GM21576 (cell line): ENCODE data around the gene AGPAT2.
"Not testable (repeated sequence)": the region's sequence is repeated elsewhere in the genome, so short reads cannot be mapped to it uniquely, and the experiment has no call there.

Experiments
- ATAC-seq: cut with Tn5 transposase; IDR thresholded peaks from one replicate; pipeline ENCODE4 v1.9.1; 2021; ENCODE audit warnings: mild to moderate bottlenecking, moderate library complexity; ENCODE audit not compliant: unreplicated experiment

AGPAT2 gene

DNA sequence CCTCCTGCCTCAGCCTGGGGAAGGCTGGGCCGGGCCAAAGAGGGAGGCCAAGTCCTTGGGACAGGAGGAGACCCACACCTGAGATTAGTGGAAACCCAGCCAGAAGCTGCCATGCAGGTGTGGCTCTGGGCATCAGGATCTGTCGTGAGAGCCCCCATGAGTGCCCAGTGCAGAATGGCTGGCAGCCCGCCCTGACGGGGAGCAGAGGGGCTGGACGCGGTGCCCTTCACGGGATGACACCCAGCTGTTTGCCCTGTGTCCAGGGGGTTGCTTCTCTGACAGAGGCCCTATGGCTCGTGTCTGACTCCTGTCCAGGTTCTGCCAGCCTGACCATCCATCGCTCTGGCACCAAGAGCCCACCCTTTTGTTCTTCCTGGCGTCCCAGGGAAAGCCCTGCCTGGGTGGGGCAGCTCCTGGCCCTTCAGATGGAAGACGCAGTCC, 33.7 kb upstream of the AGPAT2 start:
- no peak for ATAC-seq

- no peak for ATAC-seq
These were observed 33.1 kb upstream of the AGPAT2 start for GRCh38 chr9:136720251-136720897.

DNA sequence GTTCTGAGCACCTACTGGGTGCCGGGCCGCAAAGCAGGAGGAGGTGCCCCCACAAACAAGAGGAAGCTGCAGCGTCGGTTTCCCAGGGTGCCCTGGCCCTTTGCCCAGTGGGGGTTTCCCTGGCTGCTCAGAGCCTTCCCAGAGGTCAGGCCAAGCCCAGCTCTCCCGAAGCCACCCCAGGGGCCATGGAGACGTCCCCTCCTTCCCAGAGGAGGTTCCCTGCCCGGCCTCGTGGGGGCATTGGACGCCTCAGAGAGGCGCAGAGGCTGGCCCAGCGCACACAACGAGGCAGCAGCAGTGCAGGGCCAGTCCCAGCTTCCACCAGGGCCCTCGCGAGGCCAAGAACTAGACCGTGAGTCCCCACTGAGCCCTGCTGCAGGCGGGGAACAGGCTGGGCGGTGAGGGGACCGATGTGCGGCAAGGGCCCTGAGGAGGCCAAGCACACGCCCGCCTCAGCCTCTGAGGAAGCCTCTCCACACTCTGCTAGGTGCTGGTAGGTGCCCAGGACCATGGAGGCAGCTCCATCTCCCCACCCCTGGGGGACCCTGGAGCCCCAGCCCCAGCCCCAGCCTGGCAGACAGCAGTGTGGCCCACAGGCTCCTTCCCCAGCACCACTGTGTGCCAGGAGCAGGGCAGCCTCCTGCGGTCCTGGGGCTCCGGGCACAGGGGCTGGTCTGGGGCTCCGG, 32.1 kb upstream of the AGPAT2 start:
- ATAC-seq = no peak

DNA sequence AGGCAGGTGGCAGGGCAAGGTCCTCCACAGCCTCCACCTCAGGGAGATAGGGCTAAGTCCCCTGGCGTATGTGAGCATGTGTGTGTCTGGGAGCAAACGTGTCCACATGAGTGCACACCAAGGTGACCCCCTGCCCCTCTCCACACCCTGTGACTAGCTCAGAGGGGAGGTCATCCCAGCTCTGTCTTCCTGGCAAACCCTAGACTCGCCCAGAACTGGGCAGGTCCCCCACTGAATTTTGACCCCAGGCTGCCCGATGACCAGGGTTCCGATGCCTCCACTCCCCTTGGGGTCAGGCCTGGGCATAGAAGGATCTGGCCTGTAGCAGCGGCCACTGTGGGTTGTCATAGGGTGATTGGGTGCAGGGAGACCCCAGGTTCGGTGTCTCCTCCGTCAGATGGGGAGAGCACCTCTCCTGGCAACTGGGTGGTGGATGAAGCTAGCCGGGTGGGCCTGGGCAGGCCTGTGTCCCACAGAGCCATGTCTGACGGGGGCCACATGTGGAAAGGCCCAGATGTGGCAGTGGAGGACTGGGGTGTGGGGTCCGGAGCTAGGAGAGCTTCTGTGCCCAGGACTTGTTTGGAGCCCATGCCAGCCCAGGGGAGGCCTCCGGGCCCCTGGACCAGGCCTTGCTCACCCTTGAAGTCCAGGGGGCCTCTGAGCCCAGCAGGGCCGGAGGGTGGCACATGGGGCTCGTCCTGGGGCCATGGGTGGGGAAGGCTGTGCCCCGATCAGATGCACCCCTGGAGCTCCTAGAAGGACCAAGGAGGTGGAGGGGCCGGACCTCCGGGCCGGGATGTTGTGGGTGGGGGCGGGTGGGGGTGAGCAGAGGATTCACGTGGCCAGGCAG, 31.3 kb upstream of the AGPAT2 start:
- no peak for ATAC-seq

GRCh38 chr9:136717399-136717798, 30.1 kb upstream of the AGPAT2 start:
- ATAC-seq = no peak

GRCh38 chr9:136714893-136715274, 27.6 kb upstream of the AGPAT2 start:
- no peak for ATAC-seq

DNA sequence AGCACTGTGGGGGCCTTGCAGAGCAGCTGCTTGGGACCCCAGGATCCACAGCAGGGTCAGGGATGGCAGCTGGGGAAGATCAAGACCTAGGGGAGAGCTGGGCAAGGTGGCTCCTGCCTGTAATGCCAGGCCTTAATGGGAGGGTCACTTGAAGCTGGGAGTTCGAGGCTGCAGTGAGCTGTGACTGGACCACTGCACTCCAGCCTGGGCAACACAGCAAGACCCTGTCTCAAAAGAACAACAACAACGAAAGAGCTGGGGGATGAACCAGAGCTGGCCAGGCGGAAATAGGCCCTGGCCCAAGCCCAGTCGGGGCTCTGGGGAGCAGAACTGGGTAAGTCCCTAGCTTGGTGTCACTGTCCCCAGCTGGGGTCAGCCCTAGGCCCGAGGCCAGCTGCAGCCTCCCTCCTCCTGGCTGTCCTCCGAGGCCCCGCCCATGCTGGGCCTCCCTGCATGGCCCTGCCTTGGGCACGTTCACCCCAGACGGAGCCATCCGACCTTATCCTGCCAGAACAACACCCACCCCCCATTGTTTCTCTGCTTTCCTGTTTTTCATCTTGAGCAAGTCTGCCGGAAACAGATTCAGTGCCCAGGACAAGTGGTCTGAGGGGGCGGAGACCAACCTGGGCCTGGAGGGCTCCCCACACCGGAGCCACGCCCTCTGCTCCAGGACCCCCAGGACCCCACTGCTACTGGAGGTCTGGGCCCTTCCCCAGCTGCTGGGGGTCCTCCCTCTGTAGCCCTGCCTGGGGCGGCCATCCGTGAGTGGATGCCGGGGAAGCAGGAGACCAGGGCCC, 27.0 kb upstream of the AGPAT2 start:
- no peak for ATAC-seq

GRCh38 chr9:136713550-136713949, 26.3 kb upstream of the AGPAT2 start:
- no peak for ATAC-seq

- no peak for ATAC-seq
These were observed 25.7 kb upstream of the AGPAT2 start for GRCh38 chr9:136712690-136713544.

DNA sequence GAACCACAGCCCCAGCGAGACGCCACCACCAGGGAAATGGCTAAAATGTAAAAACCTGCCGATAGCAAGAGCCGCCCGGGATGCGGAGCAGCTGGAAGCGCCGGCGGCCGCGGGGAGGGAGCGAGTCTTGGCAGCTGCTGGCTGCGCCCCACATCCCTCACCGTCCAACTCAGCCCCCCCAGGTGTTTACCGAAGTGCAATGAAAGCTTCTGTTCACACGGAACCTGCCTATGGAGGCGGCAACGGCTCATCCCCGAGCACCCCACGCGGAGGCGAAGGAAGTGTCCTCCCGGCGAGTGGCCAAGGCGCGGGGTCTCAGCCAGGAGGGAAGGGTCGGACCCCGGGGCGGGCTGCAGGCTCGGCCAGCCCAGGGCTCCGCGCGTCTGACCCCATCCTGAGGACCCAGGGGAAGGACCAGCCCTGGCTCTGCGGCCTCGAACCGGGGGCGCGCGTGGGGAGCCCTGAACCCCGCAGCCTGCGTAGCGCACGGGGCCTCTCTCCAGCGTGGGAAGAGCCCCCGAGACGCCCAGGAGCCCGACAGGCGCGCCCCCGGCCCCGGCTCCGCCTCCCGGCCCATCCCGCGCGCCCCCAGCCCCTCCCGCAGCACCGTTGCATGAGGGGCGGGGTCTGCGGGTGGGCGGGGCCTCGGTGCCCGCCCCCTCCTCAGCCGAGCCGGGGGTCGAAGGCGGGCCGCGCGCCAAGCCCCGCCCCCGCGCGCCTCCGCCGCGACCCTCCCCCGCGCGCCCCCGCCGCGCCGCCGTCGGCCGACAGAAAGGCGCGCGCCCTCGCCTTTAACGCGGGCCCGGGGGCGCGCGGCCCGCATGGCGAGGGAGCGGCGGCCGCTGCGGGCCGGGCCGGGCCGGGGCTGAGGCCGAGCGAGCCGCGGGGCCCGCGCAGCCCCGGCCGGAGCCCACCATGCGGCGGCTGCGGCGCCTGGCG, 24.8 kb upstream of the AGPAT2 start, which contains the start of gene DIPK1B:
DIPK1B (plus strand) TSS at position 822 of the 939 bp plus-strand sequence; CDS start at position 916, 94 bp downstream.
- no peak for ATAC-seq

DNA sequence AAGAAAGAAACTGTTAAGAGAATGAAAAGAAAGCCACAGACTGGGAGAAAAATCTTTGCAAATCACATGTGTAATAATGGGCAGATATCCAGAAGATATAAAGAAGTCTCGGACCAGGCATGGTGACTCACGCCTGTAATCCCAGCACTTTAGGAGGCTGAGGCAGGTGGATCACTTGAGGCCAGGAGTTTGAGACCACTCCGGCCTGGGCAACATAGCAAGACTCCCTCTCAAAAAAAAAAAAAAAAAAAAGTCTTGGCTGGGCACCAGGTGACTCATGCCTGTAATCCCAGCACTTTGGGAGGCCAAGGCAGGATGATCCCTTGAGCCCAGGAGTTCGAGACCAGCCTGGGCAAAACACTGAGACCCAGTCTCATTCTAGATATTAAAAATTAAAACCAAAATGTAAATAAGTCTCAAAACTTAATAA, 24.0 kb upstream of the AGPAT2 start:
- ATAC-seq = not testable (repeated sequence)

DNA sequence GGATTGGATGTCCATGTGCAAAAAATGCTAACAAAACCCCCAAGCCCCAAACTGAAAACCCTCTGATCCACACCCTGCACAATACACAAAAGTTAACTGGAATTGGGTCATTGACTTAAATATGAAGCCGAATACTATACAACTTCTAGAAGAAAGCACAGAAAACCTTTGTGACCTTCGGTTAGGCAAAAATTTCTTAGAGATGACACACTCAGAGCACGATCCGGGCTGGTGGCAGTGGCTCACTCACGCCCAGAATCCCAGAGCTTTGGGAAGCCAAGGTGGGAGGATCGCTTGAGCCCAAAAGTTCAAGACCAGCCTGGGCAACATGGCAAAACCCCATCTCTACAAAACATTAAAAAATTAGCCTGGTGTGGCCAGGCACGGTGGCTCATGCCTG, 23.3 kb upstream of the AGPAT2 start:
- ATAC-seq = no peak

GRCh38 chr9:136709454-136710109, 22.3 kb upstream of the AGPAT2 start:
- ATAC-seq = no peak

GRCh38 chr9:136707849-136708517, 20.7 kb upstream of the AGPAT2 start:
- no peak for ATAC-seq

- ATAC-seq = no peak
These were observed 19.8 kb upstream of the AGPAT2 start for GRCh38 chr9:136707011-136707410.

DNA sequence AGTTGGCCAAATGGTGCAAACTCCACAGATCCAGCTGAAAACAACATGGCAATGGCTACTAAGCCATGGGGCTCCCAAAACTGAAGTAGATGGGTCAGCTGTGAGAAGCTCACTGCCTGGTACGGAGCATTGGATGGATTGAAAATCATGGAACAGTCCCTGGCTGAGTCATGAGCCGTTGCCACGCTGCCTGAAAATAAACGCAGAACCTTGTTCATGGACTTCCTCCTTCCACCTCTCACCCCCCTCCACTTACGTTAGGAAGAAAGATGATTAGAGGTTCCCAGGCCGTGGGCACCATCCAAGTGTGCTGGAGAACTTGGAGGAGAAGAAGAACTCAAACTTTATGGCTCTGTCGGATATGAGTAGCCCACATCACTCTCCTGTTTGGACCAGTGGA, 18.3 kb upstream of the AGPAT2 start:
- no peak for ATAC-seq

- ATAC-seq = not testable (repeated sequence)
These were observed 17.5 kb upstream of the AGPAT2 start for GRCh38 chr9:136704741-136705140.
